HTR-8/SVneo (cell line): ENCODE results near the gene INIP.
A peak's percentile ranks its signal among the peaks of the same experiment; 100 is the strongest.
"Not testable (repeated sequence)": the region's sequence is repeated elsewhere in the genome, so short reads cannot be mapped to it uniquely, and the experiment has no call there.

ENCODE experiments used
- DNase-seq: peaks from one replicate; pipeline ENCODE4 v3.0.0; 2011; ENCODE audit warnings: low spot score, mixed read lengths; ENCODE audit not compliant: insufficient read length
- FAIRE-seq: peaks from 2 replicates; lab custom pipeline; 2011; peaks lifted over from hg19 to GRCh38; lab: Jason Lieb, UNC

The INIP gene

DNA sequence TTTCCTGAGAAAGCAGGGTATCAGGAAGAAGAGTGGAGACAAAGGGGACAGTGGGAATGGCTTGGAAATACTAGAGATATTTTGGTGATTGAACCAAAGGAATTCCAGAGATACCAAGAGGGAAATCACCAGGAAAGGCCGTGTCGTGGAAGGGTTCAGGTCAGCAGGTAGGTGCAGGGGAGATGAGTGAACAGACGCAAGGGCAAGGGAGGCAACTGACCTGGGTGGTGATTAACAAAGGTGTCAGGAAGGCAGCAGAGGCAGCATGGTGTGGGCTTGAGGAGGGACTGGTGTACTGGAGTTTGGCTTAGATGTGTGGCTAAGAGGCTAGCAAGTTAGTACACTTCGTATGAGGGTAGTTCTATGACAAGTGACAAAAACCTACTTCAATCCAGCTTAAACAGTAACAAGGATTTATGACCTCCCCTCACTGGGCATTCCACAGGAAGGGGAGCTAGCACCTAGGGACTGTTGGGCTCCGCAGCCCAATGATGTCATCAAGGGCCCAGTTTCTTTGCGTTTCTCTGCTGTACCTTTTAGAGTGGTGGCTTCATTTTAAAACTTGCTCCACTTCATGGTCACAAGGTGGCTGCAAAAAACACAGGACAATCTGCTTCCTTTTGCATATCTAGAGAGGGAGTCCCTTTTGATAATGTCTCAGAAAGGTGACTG is 37.0 kb downstream of the INIP start:
- no peak for DNase-seq
- no peak for FAIRE-seq

DNA sequence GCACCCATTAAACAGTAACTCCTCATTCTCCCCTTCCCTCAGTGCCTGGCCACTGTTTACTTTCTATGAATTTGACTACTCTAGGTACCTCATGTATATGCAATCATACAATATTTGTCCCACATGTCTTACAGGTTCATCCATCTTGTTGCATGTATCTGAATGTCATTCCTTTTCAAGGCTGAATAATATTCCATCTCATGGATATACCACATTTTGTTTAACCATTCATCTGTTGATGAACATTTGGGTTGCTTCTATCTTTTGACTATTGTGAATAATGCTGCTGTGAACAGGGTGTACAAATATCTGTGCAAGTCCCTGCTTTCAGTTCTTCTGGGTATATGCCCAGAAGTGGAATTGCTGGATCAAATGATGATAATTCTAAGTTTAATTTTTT is 40.9 kb downstream of the INIP start:
- FAIRE-seq (no peak), DNase-seq (no peak)

DNA sequence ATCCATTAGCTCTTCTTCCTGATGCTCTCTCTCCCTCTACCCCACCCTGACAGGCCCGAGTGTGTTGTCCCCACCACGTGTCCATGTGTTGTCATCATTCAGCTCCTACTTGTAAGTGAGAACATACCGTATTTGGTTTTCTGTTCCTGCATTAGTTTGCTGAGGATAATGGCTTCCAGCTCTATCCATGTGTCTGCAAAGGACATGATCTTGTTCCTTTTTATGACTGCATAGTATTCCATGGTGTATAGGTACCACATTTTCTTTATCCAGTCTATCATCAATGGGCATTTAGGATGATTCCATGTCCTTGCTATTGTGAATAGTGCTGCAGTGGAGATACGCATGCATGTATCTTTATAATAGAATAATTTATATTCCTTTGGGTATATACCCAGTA is 44.7 kb downstream of the INIP start:
- DNase-seq, FAIRE-seq: not testable (repeated sequence)

DNA sequence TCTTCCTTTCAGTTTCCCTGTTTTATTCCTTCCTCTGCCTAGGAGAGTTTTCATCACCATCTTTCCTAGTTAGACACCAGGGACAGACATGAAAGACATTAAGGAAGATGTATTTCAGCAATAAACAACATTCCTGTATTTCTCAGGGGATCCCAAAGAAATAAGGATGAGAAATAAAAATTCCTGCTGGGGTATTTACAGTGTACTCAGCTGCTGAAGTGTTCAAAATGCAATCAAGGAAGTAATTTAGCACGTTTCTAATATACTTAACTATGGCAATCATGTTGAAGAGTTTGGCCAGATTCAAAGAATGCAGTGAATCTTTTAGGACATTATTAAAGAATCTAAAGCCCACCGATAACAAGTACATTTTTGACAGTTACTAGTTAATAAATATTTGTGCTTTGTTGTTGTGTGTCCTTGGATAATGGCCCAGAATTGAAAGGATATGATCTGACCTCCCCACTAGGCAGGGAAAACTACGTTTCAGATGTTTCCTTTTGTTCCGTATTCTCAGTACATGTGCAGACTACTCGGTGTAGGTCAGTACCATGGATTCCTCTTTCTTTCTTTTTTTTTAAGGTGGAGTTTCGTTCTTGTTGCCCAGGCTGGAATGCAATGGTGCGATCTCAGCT is 46.8 kb downstream of the INIP start:
- DNase-seq, result no peak
- no peak for FAIRE-seq

DNA sequence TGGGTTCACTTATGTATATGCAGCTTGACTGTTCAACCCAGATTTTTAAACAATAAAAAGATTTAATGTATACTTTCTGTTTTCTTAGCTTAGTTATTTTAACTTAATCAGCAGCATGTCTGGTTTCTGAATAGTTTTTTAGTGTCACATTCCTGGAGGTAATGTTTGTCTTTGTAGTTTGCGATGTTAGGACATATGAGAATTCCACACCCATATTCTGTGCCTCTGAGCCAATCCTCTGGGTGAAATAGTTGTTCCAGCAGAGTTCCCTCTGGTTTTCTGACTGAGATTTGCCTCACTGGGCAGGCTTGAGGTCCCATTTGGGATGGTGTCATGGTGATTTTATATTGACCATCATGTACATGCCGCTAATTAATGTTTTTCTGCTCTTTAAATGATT is 48.6 kb downstream of the INIP start:
- no peak for FAIRE-seq
- no peak for DNase-seq

DNA sequence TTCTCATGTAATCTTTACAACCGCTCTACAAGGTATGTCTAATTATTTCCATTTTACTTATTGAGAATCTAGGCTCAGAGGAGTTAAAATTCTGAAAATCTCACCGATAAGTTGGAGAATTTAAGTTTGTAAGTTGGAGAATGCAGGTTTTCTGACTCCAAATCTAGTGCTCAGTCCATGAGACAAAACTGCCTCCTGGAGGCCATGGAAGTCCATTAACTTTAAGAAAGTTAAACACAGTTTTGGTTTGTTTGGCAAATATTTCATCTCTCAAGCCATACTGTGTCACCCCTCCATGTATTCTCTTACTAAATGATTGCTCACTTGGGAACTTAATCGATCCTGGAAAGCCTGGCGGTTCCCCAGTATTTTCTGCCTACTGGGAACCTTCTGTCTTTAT is 52.6 kb downstream of the INIP start:
- FAIRE-seq (no peak), DNase-seq (no peak)

DNA sequence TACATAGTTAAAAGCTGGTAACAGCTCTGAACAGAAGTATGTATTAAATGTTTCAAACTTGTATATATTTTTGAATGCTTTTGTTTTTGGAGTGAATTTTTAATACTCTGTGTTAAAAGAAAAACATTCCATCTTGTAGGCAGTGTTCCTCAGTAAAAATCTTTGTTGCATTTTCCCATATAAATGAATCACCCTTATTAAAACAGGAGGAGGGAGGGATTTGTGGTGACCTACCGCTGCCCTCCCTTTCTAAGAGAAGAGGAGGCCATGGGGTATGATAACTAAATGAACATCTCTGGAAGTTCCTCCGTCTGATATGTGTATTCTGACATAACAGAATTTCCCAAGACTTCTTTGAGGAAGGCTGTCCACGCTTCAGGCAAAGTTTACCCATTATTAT is 53.4 kb downstream of the INIP start:
- no peak for FAIRE-seq

DNA sequence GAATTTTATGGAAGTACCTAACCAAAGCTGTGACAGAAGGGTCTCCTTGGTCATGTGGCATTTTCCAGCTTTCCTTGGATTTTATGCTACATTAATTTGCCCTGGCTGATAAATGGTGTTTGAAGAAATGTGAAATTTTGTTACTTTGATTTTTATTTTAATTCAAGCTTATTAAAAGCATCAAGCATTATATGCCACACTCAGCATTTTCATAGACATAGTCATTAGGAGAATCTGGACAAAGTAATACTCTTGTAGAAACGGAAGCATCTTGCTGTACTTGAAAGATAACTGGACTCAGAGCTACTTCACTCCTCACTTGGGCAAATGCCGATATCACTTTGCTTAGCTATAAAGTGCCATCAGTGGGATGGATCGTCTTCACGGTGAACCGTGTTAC is 54.2 kb downstream of the INIP start:
- no peak for FAIRE-seq
- no peak for DNase-seq

More for the DNA sequence above, 53.4 kb downstream of the INIP start:
- DNase-seq, result no peak

DNA sequence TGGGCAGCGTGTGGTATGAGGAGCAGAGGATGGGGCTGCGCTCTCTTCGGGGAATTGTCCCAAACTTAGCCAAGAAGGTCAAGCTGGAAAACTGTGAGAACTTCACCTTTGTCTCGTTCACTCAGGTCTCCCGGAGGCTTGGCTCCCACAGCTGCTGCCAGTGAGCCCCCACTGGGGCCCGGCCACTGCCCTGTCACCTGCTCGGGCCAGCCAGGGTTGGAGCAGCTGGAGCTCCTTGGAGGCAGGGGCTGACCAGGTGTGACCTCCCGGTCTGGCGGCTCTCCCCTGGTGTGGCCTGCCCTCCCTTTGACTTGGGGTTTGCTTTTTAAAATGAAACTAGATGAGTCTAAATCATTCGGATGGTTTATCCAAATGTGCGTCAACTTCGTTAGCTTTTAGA is 58.0 kb downstream of the INIP start:
- no peak for FAIRE-seq

DNA sequence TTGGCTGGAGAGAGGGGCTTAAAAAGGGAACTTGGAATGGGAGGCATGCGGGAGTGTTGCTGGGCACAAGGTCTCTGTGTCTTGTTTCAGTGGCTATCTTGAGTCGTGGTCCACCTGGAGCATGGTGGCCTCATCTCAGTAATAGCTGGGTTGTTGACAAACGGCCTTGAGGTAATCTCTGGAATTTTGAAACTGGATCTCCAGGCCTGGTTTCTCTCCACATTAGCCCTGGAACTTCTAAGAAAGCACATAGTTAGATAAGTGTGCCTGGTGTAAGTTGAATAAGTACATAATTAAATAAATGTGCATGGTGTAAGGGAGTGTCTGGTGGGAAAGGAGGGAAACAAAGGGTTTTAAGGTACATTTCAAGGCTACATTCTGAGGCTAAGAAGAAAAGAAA is 62.2 kb downstream of the INIP start:
- DNase-seq (no peak), FAIRE-seq (no peak)

More for the DNA sequence above, 58.0 kb downstream of the INIP start:
- no peak for DNase-seq

DNA sequence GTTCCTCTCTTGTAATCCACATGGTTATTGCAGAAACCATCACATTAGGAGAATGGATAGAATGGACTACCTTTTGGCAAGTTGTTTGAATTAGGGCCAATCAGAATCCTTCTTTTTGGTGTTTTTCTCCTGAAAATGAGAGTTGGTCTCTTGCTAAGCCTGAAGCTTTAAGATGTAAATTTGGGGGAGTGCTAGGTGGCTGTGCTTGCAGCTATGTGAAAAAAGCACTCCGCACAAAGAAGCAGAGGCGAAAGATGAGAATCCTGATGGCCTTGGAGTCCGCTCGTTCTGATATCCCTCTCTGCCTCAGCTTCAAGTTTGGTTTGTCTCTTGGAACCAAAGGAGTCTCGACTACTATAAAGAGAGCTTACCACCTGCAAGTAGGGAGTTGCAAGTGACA is 63.6 kb downstream of the INIP start:
- DNase-seq (no peak), FAIRE-seq (no peak)

DNA sequence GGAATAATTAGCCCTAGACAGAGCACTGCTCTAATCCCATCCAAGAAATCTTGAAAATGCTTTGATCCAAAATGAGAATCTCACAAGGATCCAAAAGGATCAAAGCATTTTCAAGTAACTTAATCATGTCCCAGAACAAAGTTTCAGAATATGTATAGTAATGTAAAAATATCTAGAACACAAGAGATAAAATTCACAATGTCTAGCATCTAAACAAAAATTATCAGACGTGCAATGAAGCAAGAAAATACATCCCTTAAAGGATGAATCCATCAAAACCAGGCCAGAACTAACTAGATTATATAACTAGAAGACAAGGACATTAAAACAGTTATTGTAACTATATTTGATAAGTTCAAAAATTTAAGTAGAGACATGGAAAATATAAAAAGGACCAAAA is 69.3 kb downstream of the INIP start:
- FAIRE-seq, result no peak

DNA sequence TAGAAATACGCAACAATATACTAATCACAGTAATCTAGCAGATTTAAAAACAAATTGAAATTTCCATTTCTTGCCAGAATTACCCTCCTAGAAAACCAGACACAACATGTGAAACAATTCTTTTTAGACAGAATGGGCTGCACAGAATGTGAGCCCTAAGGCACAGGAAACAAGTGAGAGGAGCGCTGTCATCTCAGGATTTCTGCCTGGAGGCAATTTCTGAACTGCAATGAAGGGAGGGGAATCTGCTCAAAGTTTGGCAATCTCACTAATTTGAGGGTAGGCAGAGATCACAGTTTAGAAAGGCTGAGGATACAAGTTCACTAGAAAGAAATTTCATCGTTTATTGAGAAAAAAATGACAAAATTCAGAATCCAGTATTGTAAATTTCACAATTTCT is 70.3 kb downstream of the INIP start:
- FAIRE-seq (no peak), DNase-seq (peak; percentile 10)

More for the DNA sequence above, 69.3 kb downstream of the INIP start:
- DNase-seq, result no peak

DNA sequence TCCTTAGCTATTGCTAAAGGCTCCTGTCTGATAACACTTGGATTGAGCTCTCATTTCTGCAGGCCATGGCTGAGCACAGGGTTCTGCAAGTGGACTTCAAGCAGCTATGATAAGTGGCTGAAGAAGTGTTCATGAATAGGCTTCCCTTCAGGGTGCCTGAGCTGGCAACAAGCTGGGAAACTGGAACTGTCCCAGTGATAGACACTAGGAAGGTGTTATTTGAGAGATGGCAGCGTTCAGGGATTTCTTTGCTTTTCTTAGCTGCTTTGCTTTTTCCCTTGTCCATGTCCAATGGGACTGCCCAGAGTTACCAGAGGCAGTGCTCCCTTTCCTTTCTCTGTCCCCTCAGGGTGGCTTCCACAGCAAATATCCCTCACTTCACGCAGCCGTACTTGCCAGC is 75.8 kb downstream of the INIP start:
- DNase-seq (no peak), FAIRE-seq (no peak)

DNA sequence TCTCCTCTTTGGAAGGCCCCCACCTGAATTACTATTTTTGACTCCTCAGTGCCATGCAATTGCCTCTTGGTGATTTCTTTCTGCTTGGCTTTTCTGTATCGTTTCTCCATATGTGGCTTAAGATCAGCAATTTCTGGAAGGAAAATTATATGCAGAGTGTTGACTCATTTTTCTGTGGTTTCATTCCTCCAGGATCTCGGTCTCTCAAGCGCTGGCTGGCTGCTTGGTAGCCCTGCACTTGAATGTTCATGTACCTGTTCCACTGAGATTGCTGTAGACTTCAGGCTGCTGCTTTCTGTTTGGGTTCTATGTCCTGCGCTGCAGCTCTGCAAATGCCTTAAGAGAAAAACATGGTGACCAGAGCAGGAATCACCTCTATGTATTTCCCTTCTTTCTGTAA is 77.6 kb downstream of the INIP start:
- FAIRE-seq, result no peak
- DNase-seq, result no peak
